ENCODE measurements around the gene OPN1LW. TPM values are rescaled to one million over a fixed set of nuclear protein-coding genes. Genes with fewer than 3 reads are reported as not detected.

Gene OPN1LW
- total and polyA plus RNA-seq, 2 donors (not counting 1 experiment from before 2014, with no cell fraction given), result not detected

DNA sequence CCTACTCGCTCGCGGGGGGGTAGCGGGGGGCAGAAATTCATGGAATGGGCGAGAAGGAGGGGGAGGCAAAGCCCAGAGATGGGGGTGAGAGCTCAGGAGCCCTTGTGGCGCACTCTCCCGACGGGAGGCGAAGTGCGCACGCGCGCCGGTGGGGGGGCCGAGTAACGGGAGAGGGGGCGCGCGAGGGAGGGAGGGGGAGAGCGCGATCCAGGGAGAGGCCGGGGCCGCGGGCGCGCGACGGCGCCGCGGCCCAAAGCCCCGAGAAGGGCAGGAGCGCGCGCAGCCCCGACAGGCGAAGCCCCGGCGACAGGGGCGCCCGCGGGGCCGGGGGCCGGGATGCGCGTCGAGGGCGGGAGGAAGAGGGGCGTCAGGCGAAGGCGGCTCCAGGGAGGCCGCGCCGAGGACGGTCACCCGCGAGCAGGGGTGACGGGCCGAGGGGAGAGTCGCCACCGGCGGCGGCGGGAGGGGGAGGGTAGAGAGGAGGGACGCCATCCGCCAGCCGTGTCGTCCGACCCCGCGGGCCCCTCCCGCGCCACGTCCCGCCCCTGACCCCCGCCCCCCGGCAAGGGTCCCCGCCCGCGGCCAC is 46.9 kb upstream of the OPN1LW start:
- H3K9ac ChIP-seq (ENCODE audit: insufficient read depth, low read length), result peak overlapping the region; percentile 84
- peak overlapping the region; percentile 84 for H3K27ac ChIP-seq (ENCODE audit: insufficient read depth, low read length)
- H3K79me2 ChIP-seq (ENCODE audit: control insufficient read depth, insufficient read depth, low read length), result peaks cover 44% of the 10 kb centered on the region
- H3K4me2 ChIP-seq (ENCODE audit: extremely low read depth, insufficient read depth, low read length), result no peak overlapping the region
- H3K4me3 ChIP-seq (replicated peaks in 1 of 4; ENCODE audit: control extremely low read depth in 1 of 4, insufficient read depth in 1 of 4, low read depth in 3 of 4, low read length in 4 of 4), result peak overlapping the region; percentile 65 to 75 (median 71)
- no peaks in the 10 kb centered on the region for H3K27me3 ChIP-seq (ENCODE audit: control insufficient read depth, insufficient read depth, low read length)
- no peaks in the 10 kb centered on the region for H3K36me3 ChIP-seq (ENCODE audit: control insufficient read depth, insufficient read depth, low read length)
- H2AFZ ChIP-seq (ENCODE audit: low read length), result no peak overlapping the region
- TF ChIP-seq EZH2 (IDR thresholded peaks at IDR 0.05; ENCODE audit: low read length, missing control alignments), result no peak
- TF ChIP-seq, protein P1, sequence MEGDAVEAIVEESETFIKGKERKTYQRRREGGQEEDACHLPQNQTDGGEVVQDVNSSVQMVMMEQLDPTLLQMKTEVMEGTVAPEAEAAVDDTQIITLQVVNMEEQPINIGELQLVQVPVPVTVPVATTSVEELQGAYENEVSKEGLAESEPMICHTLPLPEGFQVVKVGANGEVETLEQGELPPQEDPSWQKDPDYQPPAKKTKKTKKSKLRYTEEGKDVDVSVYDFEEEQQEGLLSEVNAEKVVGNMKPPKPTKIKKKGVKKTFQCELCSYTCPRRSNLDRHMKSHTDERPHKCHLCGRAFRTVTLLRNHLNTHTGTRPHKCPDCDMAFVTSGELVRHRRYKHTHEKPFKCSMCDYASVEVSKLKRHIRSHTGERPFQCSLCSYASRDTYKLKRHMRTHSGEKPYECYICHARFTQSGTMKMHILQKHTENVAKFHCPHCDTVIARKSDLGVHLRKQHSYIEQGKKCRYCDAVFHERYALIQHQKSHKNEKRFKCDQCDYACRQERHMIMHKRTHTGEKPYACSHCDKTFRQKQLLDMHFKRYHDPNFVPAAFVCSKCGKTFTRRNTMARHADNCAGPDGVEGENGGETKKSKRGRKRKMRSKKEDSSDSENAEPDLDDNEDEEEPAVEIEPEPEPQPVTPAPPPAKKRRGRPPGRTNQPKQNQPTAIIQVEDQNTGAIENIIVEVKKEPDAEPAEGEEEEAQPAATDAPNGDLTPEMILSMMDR (conservative IDR thresholded peaks at IDR 0.05 in 1 of 2, IDR thresholded peaks at IDR 0.05 in 1 of 2; ENCODE audit: low read depth in 1 of 2, low read length in 2 of 2), result no peak
- DNase-seq (ENCODE audit: low read depth in 2 of 2), result peak; percentile 57 to 58
- no peaks in the 10 kb centered on the region for H4K20me1 ChIP-seq (ENCODE audit: control insufficient read depth, extremely low read depth, insufficient read depth, low read length)
- peaks cover 5% of the 10 kb centered on the region for H3K4me1 ChIP-seq (ENCODE audit: control insufficient read depth, extremely low read depth, insufficient read depth, low read length)
- H3K9me3 ChIP-seq (ENCODE audit: control insufficient read depth, insufficient read depth, low read depth, low read length), result no peaks in the 10 kb centered on the region

DNA sequence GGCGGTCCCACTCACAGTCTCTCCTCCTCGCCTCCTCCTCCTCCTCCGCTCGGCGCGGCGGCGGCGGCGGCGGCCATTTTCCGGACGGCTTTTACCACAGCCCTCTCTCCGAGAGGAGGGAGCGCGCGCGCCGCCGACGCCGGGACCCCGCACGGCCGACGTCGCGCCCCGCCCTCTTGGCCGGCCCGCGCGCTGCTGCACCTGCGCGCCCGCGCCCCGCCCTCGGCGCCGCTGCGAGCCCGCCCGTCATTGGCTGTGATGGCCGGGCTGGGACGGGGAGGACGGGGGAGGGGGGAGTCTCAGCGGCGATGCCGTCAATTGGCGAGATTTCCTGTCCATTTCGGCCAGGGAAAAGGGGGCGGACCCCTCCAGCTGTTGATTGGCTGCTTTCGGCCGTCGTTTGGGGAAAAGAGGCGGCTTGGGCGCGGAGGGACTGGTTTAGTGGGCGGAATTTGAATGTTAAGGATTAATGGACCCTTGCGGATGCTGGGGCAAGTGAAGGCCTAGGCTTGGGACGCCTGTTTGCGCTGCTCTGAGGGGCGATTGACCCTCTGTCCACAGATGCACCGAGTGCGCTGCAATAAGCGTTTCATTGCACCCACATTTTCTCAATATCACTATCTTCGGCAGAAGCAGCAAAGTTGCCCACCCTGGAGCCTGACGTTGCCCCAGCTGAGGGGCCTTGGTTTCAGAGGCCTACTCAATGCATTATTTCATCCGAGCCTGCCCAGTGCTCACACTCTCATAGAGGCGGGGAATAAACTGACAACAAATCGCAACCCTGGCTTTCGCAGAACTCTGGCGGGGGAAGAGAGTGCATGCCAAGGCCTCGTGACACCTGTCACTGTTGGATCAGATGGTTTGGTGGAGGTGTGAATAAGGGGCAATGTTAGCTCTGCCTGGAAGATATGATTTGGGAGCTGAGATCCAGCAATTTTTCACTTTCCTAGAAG is 46.2 kb upstream of the OPN1LW start, which contains the start of gene MECP2:
Gene MECP2, minus strand, starts transcription at position 129 of the 953 bp plus-strand sequence.
- H2AFZ ChIP-seq (ENCODE audit: low read length), result peak within 1 kb of the TSS; percentile 63
- DNase-seq (ENCODE audit: low read depth in 2 of 2), result peak; percentile 88 to 91
- H3K27ac ChIP-seq (ENCODE audit: insufficient read depth, low read length), result peak within 1 kb of the TSS; percentile 84
- H3K79me2 ChIP-seq (ENCODE audit: control insufficient read depth, insufficient read depth, low read length), result peaks cover 37% of the 10 kb centered on the region
- H3K9ac ChIP-seq (ENCODE audit: insufficient read depth, low read length), result peak within 1 kb of the TSS; percentile 84
- H3K4me2 ChIP-seq (ENCODE audit: extremely low read depth, insufficient read depth, low read length), result peak within 1 kb of the TSS; percentile 87
- TF ChIP-seq, protein P1 (conservative IDR thresholded peaks at IDR 0.05 in 1 of 2, IDR thresholded peaks at IDR 0.05 in 1 of 2; ENCODE audit: low read depth in 1 of 2, low read length in 2 of 2), result no peak
- TF ChIP-seq EZH2 (IDR thresholded peaks at IDR 0.05; ENCODE audit: low read length, missing control alignments), result no peak
- no peaks in the 10 kb centered on the region for H3K36me3 ChIP-seq (ENCODE audit: control insufficient read depth, insufficient read depth, low read length)
- no peaks in the 10 kb centered on the region for H3K9me3 ChIP-seq (ENCODE audit: control insufficient read depth, insufficient read depth, low read depth, low read length)
- H3K4me3 ChIP-seq (replicated peaks in 1 of 4; ENCODE audit: control extremely low read depth in 1 of 4, insufficient read depth in 1 of 4, low read depth in 3 of 4, low read length in 4 of 4), result peak within 1 kb of the TSS; percentile 65 to 75 (median 71)
- H3K4me1 ChIP-seq (ENCODE audit: control insufficient read depth, extremely low read depth, insufficient read depth, low read length), result peaks cover 5% of the 10 kb centered on the region
- H4K20me1 ChIP-seq (ENCODE audit: control insufficient read depth, extremely low read depth, insufficient read depth, low read length), result no peaks in the 10 kb centered on the region
- no peaks in the 10 kb centered on the region for H3K27me3 ChIP-seq (ENCODE audit: control insufficient read depth, insufficient read depth, low read length)

DNA sequence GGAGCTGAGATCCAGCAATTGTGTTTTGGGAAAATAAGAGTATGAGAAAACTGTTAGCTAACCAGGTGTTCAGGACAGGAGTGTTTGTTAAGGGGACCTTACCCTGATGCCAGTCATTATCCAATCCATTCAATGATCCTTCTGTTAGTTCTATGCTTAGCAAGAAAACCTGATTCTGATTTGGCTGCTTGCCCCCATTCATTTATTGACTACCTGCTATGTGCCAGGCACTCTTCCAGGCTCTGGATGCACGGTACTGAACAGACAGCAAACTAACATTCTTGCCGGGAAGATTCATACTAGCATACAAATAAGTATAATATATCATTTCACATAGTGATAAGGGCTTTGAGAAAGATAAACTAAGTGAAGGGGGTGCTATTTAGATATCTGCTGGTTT is 45.5 kb upstream of the OPN1LW start:
- Histone ChIP-seq H3K79me2 (ENCODE audit: control insufficient read depth, insufficient read depth, low read length) (peaks cover 31% of the 10 kb centered on the region), H3K4me1 (ENCODE audit: control insufficient read depth, extremely low read depth, insufficient read depth, low read length) (peaks cover 5% of the 10 kb centered on the region), H3K9me3 (ENCODE audit: control insufficient read depth, insufficient read depth, low read depth, low read length) (no peaks in the 10 kb centered on the region), H3K4me3 (replicated peaks in 1 of 4; ENCODE audit: control extremely low read depth in 1 of 4, insufficient read depth in 1 of 4, low read depth in 3 of 4, low read length in 4 of 4) (no peak overlapping the region), H3K4me2 (ENCODE audit: extremely low read depth, insufficient read depth, low read length) (no peak overlapping the region), H3K36me3 (ENCODE audit: control insufficient read depth, insufficient read depth, low read length) (no peaks in the 10 kb centered on the region), H3K9ac (ENCODE audit: insufficient read depth, low read length) (no peak overlapping the region), H3K27ac (ENCODE audit: insufficient read depth, low read length) (no peak overlapping the region), H4K20me1 (ENCODE audit: control insufficient read depth, extremely low read depth, insufficient read depth, low read length) (no peaks in the 10 kb centered on the region), H2AFZ (ENCODE audit: low read length) (no peak overlapping the region), H3K27me3 (ENCODE audit: control insufficient read depth, insufficient read depth, low read length) (no peaks in the 10 kb centered on the region)
- DNase-seq (ENCODE audit: low read depth in 2 of 2), result no peak
- TF ChIP-seq, protein P1 (conservative IDR thresholded peaks at IDR 0.05 in 1 of 2, IDR thresholded peaks at IDR 0.05 in 1 of 2; ENCODE audit: low read depth in 1 of 2, low read length in 2 of 2), result no peak
- no peak for TF ChIP-seq EZH2 (IDR thresholded peaks at IDR 0.05; ENCODE audit: low read length, missing control alignments)

All from fibroblast of lung (primary cell).